ENCODE measurements around the gene PCCA. TPM values are rescaled to one million over a fixed set of nuclear protein-coding genes. Genes with fewer than 3 reads are reported as not detected.
"Not testable (repeated sequence)": the region's sequence is repeated elsewhere in the genome, so short reads cannot be mapped to it uniquely, and the experiment has no call there.

Gene PCCA
- total RNA-seq, 1 donor from 2014 or later, result 15.3 TPM

- H3K27ac Mint-ChIP-seq, result no peak overlapping the region
- no peaks in the 10 kb centered on the region for H3K4me1 Mint-ChIP-seq
- intact Hi-C loops (cut with micrococcal nuclease), result no loop called here
- CTCF ChIA-PET, result no interaction called here
- peaks cover 22% of the 10 kb centered on the region for H3K36me3 Mint-ChIP-seq (ENCODE audit: low read depth)
- DNase-seq (no peak), ATAC-seq (ENCODE audit: low read depth) (no peak)
- no peak overlapping the region for H3K4me3 Mint-ChIP-seq
- no peaks in the 10 kb centered on the region for H3K27me3 Mint-ChIP-seq
- H3K9me3 Mint-ChIP-seq, result peaks cover 14% of the 10 kb centered on the region
- POLR2A ChIA-PET, result no interaction called here
- TF ChIP-seq CTCF (IDR thresholded peaks at IDR 0.05), result no peak
Observed at GRCh38 chr13:100140441-100140840, 51.5 kb downstream of the PCCA start.

- intact Hi-C loops (cut with micrococcal nuclease); H3K27me3 Mint-ChIP-seq; H3K27ac Mint-ChIP-seq; ATAC-seq (ENCODE audit: low read depth); H3K4me1 Mint-ChIP-seq; POLR2A ChIA-PET; H3K4me3 Mint-ChIP-seq; DNase-seq; CTCF ChIA-PET: not testable (repeated sequence)
- peaks cover 14% of the 10 kb centered on the region for H3K9me3 Mint-ChIP-seq
- peaks cover 22% of the 10 kb centered on the region for H3K36me3 Mint-ChIP-seq (ENCODE audit: low read depth)
Observed at GRCh38 chr13:100141461-100141961, 52.6 kb downstream of the PCCA start.

GRCh38 chr13:100146534-100146933, 57.6 kb downstream of the PCCA start:
- POLR2A ChIA-PET, result no interaction called here
- Mint-ChIP-seq H3K27me3 (no peaks in the 10 kb centered on the region), H3K4me1 (no peaks in the 10 kb centered on the region), H3K36me3 (ENCODE audit: low read depth) (peaks cover 18% of the 10 kb centered on the region), H3K27ac (no peak overlapping the region), H3K4me3 (no peak overlapping the region), H3K9me3 (peaks cover 6% of the 10 kb centered on the region)
- DNase-seq, result no peak
- no peak for ATAC-seq (ENCODE audit: low read depth)
- intact Hi-C loops (cut with micrococcal nuclease), result no loop called here
- CTCF ChIA-PET, result no interaction called here
- TF ChIP-seq CTCF (IDR thresholded peaks at IDR 0.05), result no peak

- H3K4me1 Mint-ChIP-seq, result no peaks in the 10 kb centered on the region
- TF ChIP-seq CTCF (IDR thresholded peaks at IDR 0.05), result no peak
- H3K9me3 Mint-ChIP-seq, result peaks cover 6% of the 10 kb centered on the region
- intact Hi-C loops (cut with micrococcal nuclease), result no loop called here
- no peak for DNase-seq
- POLR2A ChIA-PET, result no interaction called here
- no peak overlapping the region for H3K27ac Mint-ChIP-seq
- CTCF ChIA-PET, result no interaction called here
- H3K36me3 Mint-ChIP-seq (ENCODE audit: low read depth), result peaks cover 18% of the 10 kb centered on the region
- no peak for ATAC-seq (ENCODE audit: low read depth)
- H3K4me3 Mint-ChIP-seq, result no peak overlapping the region
- no peaks in the 10 kb centered on the region for H3K27me3 Mint-ChIP-seq
Observed at GRCh38 chr13:100147825-100148224, 58.9 kb downstream of the PCCA start.

- no peaks in the 10 kb centered on the region for H3K4me1 Mint-ChIP-seq
- H3K36me3 Mint-ChIP-seq (ENCODE audit: low read depth), result peaks cover 18% of the 10 kb centered on the region
- H3K27me3 Mint-ChIP-seq, result no peaks in the 10 kb centered on the region
- ATAC-seq (ENCODE audit: low read depth), result no peak
- no peak overlapping the region for H3K27ac Mint-ChIP-seq
- peaks cover 6% of the 10 kb centered on the region for H3K9me3 Mint-ChIP-seq
- H3K4me3 Mint-ChIP-seq, result no peak overlapping the region
- TF ChIP-seq CTCF (IDR thresholded peaks at IDR 0.05), result no peak
- DNase-seq, result no peak
- CTCF ChIA-PET, result no interaction called here
- intact Hi-C loops (cut with micrococcal nuclease), result no loop called here
- POLR2A ChIA-PET, result no interaction called here
Observed at GRCh38 chr13:100148422-100148821, 59.5 kb downstream of the PCCA start.

GRCh38 chr13:100149389-100149788, 60.5 kb downstream of the PCCA start:
- POLR2A ChIA-PET, result no interaction called here
- intact Hi-C loops (cut with micrococcal nuclease), result no loop called here
- no peak overlapping the region for H3K27ac Mint-ChIP-seq
- peaks cover 15% of the 10 kb centered on the region for H3K36me3 Mint-ChIP-seq (ENCODE audit: low read depth)
- DNase-seq (no peak), ATAC-seq (ENCODE audit: low read depth) (no peak)
- no peaks in the 10 kb centered on the region for H3K27me3 Mint-ChIP-seq
- no peak overlapping the region for H3K4me3 Mint-ChIP-seq
- H3K9me3 Mint-ChIP-seq, result peaks cover 6% of the 10 kb centered on the region
- CTCF ChIA-PET, result no interaction called here
- TF ChIP-seq CTCF (IDR thresholded peaks at IDR 0.05), result no peak
- no peaks in the 10 kb centered on the region for H3K4me1 Mint-ChIP-seq

GRCh38 chr13:100150711-100151110, 61.8 kb downstream of the PCCA start:
- ATAC-seq (ENCODE audit: low read depth); H3K9me3 Mint-ChIP-seq; DNase-seq; intact Hi-C loops (cut with micrococcal nuclease); H3K27me3 Mint-ChIP-seq; H3K4me3 Mint-ChIP-seq; POLR2A ChIA-PET; H3K27ac Mint-ChIP-seq; H3K4me1 Mint-ChIP-seq; CTCF ChIA-PET: not testable (repeated sequence)
- H3K36me3 Mint-ChIP-seq (ENCODE audit: low read depth), result peaks cover 11% of the 10 kb centered on the region
